Activated T-cell treated with anti-CD3 and anti-CD28 coated beads, Interleukin-2, amount 50 U/mL, for 4 hours (primary cell): ENCODE data around the gene TTC23L. TPM values are rescaled to one million over a fixed set of nuclear protein-coding genes. Genes with fewer than 3 reads are reported as not detected.

ENCODE experiments used
- ATAC-seq, 2 donors: fragments of 200-7000 bp; cut with Tn5 transposase; one replicate each; pipeline ENCODE4 v1.10.0; 2021
- DNase-seq: peaks from one replicate; pipeline ENCODE4 v3.0.0-alpha.2; 2020
- H3K27me3 Mint-ChIP-seq: one replicate; pipeline ENCODE4 v1.8.0; 2021; ENCODE audit warnings: low read depth, mixed read lengths
- H3K36me3 Mint-ChIP-seq: one replicate; pipeline ENCODE4 v1.8.0; 2022; ENCODE audit warnings: mixed read lengths; ENCODE audit not compliant: insufficient read depth
- H3K4me1 Mint-ChIP-seq: one replicate; pipeline ENCODE4 v1.8.0; 2021; ENCODE audit warnings: low read depth, mixed read lengths
- H3K4me3 Mint-ChIP-seq: one replicate; pipeline ENCODE4 v1.8.0; 2021; ENCODE audit warnings: mild to moderate bottlenecking, moderate library complexity, mixed read lengths
- H3K9me3 Mint-ChIP-seq: one replicate; pipeline ENCODE4 v1.8.0; 2021; ENCODE audit warnings: mixed read lengths
- total RNA-seq, 3 donors: library from RNA; stranded (reverse); gene quantifications; one replicate each; pipeline ENCODE4 v1.2.1, GENCODE V29; 2021

TTC23L gene
- total RNA-seq, 3 donors from 2014 or later, result 0.10 TPM; not detected in 2

DNA sequence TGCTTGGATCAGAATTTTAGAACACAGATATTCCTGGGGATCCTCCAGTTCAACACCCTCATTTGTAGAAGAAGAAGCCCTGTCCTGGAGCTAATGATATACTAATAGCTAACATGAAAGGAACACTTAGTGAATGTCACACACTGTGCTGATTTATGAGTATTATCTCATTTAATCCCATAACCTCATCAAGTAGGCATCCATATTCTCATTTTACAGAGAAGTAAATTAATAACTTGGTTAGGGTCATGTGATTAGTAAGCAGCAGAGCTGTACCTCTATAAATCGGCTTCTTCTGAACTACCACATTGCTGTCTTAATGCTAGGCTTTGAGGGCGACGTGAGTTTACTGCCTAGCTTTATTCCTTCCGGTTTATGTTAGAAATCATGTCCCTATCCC, 6.0 kb downstream of the TTC23L start:
- H3K4me1 Mint-ChIP-seq, result no peaks in the 10 kb centered on the region
- H3K36me3 Mint-ChIP-seq, result no peaks in the 10 kb centered on the region
- H3K27me3 Mint-ChIP-seq, result peaks cover 5% of the 10 kb centered on the region
- no peaks in the 10 kb centered on the region for H3K9me3 Mint-ChIP-seq
- ATAC-seq (no peak), DNase-seq (no peak)
- H3K4me3 Mint-ChIP-seq, result no peak overlapping the region

- H3K36me3 Mint-ChIP-seq, result no peaks in the 10 kb centered on the region
- DNase-seq, result no peak
- H3K4me3 Mint-ChIP-seq, result no peak overlapping the region
- peaks cover 5% of the 10 kb centered on the region for H3K27me3 Mint-ChIP-seq
- H3K4me1 Mint-ChIP-seq, result no peaks in the 10 kb centered on the region
- no peak for ATAC-seq
- no peaks in the 10 kb centered on the region for H3K9me3 Mint-ChIP-seq
Measured at GRCh38 chr5:34847056-34847455, 8.1 kb downstream of the TTC23L start.

- H3K4me3 Mint-ChIP-seq, result no peak overlapping the region
- H3K4me1 Mint-ChIP-seq, result no peaks in the 10 kb centered on the region
- H3K9me3 Mint-ChIP-seq, result no peaks in the 10 kb centered on the region
- peaks cover 5% of the 10 kb centered on the region for H3K27me3 Mint-ChIP-seq
- H3K36me3 Mint-ChIP-seq, result no peaks in the 10 kb centered on the region
- no peak for ATAC-seq
- no peak for DNase-seq
Measured at GRCh38 chr5:34847552-34847951, 8.6 kb downstream of the TTC23L start.

DNA sequence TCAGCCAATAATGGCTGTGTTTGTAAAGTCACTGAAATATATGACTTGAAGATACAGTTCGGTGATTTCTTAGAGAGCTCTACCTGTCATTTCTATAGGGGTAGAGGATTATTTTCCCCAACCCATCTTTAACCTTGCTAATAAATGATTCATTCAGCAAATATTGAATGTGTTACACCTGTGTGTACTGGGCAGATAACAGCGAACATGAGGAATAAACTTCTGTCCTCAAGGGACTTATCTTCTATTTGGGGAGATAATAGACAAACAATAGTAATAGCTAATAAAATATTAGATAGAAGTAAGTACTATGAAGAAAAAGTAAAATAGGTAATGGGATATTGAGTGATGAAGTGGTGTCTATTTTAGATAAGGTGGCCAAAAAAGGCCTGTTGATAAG, 9.3 kb downstream of the TTC23L start:
- Mint-ChIP-seq H3K9me3 (no peaks in the 10 kb centered on the region), H3K36me3 (no peaks in the 10 kb centered on the region), H3K4me1 (no peaks in the 10 kb centered on the region), H3K4me3 (no peak overlapping the region), H3K27me3 (peaks cover 5% of the 10 kb centered on the region)
- no peak for ATAC-seq
- no peak for DNase-seq

DNA sequence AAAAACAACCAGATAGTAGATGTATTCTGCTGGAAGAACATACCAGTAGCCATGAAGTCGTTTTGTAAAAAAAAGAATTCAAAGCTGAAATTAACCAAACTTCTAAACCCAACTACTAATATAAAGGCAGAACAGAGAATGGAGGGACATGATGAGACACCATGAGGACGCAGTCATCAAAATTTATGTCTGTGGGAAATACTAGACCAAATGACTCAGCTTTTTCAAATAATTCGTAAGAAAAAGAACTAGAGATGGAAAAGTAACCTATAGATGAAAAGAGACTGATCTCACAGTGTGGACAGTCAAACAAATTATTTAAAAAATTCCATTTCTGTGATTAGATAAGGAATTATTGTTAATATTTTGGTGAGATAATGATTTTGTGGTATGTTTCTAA, 10.3 kb downstream of the TTC23L start:
- Mint-ChIP-seq H3K27me3 (no peaks in the 10 kb centered on the region), H3K36me3 (no peaks in the 10 kb centered on the region), H3K4me3 (no peak overlapping the region), H3K9me3 (no peaks in the 10 kb centered on the region), H3K4me1 (no peaks in the 10 kb centered on the region)
- ATAC-seq, result no peak
- DNase-seq, result no peak

- H3K4me3 Mint-ChIP-seq, result no peak overlapping the region
Measured at GRCh38 chr5:34854459-34855174, 15.7 kb downstream of the TTC23L start.

GRCh38 chr5:34857161-34857560, 18.2 kb downstream of the TTC23L start:
- no peak for DNase-seq
- Mint-ChIP-seq H3K27me3 (no peaks in the 10 kb centered on the region), H3K4me3 (no peak overlapping the region), H3K36me3 (no peaks in the 10 kb centered on the region), H3K4me1 (no peaks in the 10 kb centered on the region), H3K9me3 (no peaks in the 10 kb centered on the region)
- no peak for ATAC-seq

More at GRCh38 chr5:34854459-34855174, 15.7 kb downstream of the TTC23L start:
- Mint-ChIP-seq H3K36me3 (no peaks in the 10 kb centered on the region), H3K9me3 (no peaks in the 10 kb centered on the region), H3K4me1 (no peaks in the 10 kb centered on the region), H3K27me3 (no peaks in the 10 kb centered on the region)
- ATAC-seq, result no peak
- DNase-seq, result no peak

DNA sequence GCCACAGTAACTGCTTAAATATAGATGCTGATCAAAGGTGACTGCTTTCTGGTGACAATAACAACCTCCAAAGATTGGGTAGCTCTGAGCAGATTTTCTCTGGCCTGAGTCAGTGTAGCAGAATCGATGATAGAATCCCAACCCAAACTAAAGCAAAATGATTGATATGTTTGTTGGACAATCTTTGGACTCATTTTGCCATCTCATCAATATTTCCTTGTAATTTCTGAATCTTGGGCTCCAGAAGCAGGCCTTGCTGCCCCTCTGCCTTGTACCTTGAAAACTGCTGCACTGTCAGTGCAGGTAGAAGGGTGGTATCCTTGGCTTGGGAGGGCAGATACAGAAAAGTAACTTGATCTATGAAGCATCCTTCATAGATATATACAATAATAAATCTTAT, 18.9 kb downstream of the TTC23L start:
- H3K9me3 Mint-ChIP-seq, result no peaks in the 10 kb centered on the region
- DNase-seq (no peak), ATAC-seq (no peak)
- H3K27me3 Mint-ChIP-seq, result no peaks in the 10 kb centered on the region
- no peak overlapping the region for H3K4me3 Mint-ChIP-seq
- H3K36me3 Mint-ChIP-seq, result no peaks in the 10 kb centered on the region
- no peaks in the 10 kb centered on the region for H3K4me1 Mint-ChIP-seq

DNA sequence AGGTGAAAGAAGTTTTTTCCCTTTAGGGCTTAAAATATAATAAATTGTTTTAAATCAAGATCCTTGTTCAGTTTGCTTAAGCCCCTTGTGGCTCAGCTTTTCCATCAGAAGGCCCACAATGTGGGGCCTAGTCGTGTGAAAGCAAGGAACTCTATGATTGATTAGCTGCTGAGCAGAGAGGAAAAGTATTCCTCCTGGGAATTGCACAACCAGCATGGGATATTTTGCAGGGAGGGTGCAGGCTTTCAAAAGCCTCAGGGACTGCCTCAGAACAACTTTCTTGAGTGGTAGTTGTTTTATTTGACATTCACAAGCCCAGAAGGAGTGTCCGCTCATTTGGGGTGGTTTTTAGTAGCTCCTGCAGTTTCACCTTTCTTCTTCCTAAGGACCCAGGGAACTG, 19.8 kb downstream of the TTC23L start:
- ATAC-seq, result no peak
- no peaks in the 10 kb centered on the region for H3K9me3 Mint-ChIP-seq

DNA sequence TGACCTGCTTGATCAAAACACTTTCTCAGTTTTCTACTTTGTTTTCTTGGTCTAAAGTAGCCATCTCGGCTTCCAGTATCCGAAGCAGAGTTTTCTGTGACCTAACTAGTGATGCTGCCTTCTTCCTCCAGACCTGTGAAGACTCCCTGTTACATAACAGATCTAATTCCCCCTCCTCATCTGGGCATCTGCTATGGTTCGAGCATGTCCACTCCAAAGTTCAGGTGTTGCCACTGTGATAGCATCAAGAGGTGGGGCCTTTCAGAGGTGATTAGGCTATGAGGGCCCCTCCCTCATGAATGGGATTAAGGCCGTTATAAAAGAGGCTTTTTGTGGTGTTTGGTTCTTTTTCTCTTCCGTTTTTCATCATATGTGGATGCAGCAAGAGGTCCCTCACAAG, 20.3 kb downstream of the TTC23L start:
- ATAC-seq (no peak), DNase-seq (no peak)
- Mint-ChIP-seq H3K4me3 (no peak overlapping the region), H3K9me3 (no peaks in the 10 kb centered on the region), H3K27me3 (no peaks in the 10 kb centered on the region), H3K4me1 (no peaks in the 10 kb centered on the region), H3K36me3 (no peaks in the 10 kb centered on the region)

More for the DNA sequence above, 19.8 kb downstream of the TTC23L start:
- H3K27me3 Mint-ChIP-seq, result no peaks in the 10 kb centered on the region
- H3K4me1 Mint-ChIP-seq, result no peaks in the 10 kb centered on the region
- no peaks in the 10 kb centered on the region for H3K36me3 Mint-ChIP-seq
- H3K4me3 Mint-ChIP-seq, result no peak overlapping the region
- DNase-seq, result no peak

- ATAC-seq (no peak), DNase-seq (no peak)
- Mint-ChIP-seq H3K4me3 (no peak overlapping the region), H3K9me3 (no peaks in the 10 kb centered on the region), H3K27me3 (no peaks in the 10 kb centered on the region), H3K4me1 (no peaks in the 10 kb centered on the region), H3K36me3 (no peaks in the 10 kb centered on the region)
Measured at GRCh38 chr5:34863946-34864345, 25.0 kb downstream of the TTC23L start.

DNA sequence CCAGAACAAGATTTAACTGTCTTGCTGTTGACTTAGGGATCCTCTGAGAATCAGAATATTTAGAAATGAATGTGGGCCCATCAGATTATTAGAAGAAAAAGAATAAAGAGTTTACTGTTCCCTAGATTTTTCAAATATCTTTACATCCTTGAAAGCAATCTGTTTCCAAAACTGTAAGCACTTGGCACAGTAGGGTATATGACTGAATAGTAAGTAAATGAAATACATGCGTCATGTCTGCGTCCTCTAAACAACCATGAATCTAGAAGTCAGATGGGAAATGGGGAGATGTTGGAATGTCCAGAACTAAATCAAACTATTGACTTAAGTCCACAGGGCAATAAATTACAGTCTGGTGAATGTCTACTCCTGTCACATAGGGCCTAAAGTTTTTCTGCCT, 26.1 kb downstream of the TTC23L start:
- no peaks in the 10 kb centered on the region for H3K36me3 Mint-ChIP-seq
- no peaks in the 10 kb centered on the region for H3K4me1 Mint-ChIP-seq
- ATAC-seq (no peak), DNase-seq (no peak)
- H3K9me3 Mint-ChIP-seq, result no peaks in the 10 kb centered on the region
- H3K27me3 Mint-ChIP-seq, result no peaks in the 10 kb centered on the region
- no peak overlapping the region for H3K4me3 Mint-ChIP-seq

DNA sequence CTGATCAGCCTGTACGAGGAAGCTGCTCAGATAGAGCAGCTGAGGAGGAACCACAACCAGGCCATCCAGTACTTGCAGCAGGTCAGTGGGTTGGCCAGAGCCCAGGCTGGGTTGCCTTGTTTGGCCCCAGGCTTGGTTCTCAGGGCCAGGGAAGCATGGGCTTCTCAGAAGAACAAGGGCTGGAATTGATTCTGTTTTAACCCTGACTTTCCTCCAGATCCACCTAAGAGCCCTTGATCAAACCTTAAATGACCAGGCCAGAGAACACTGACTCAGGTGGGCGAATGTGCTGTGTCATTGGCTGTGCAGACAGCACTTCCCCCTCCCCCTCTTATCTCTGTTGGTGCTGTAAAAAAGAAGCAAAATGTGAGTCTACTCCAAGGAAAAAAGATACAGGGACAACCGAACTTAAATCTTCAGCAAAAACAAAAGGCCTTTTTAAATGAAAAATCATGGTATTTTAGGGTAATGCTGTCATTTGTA, 28.1 kb downstream of the TTC23L start:
- DNase-seq, result no peak
- Mint-ChIP-seq H3K36me3 (no peaks in the 10 kb centered on the region), H3K9me3 (no peaks in the 10 kb centered on the region), H3K27me3 (no peaks in the 10 kb centered on the region), H3K4me3 (no peak overlapping the region), H3K4me1 (no peaks in the 10 kb centered on the region)
- ATAC-seq, result no peak

- no peak overlapping the region for H3K4me3 Mint-ChIP-seq
- no peaks in the 10 kb centered on the region for H3K27me3 Mint-ChIP-seq
- no peak for DNase-seq
- ATAC-seq, result no peak
- no peaks in the 10 kb centered on the region for H3K36me3 Mint-ChIP-seq
- H3K9me3 Mint-ChIP-seq, result no peaks in the 10 kb centered on the region
- no peaks in the 10 kb centered on the region for H3K4me1 Mint-ChIP-seq
Measured at GRCh38 chr5:34867660-34868059, 28.7 kb downstream of the TTC23L start.

DNA sequence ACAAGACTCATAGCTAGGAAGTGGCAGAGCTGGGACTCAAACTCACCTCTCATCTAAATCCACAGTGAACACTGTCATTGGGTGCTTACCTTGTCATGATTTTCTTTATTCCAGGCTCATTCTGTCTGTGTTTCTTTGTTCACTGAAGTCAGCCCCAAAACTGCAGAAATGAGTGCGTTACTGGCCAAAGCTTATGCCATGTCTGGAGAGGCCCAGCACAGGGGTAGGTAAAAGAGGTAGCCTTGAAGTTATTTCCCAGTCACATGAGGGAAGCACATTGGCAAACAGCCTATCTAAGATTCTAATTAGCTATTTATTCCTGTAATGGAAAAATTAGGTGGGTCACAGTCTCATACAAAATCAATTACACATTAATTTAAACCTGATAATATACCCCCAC, 29.8 kb downstream of the TTC23L start:
- H3K4me3 Mint-ChIP-seq, result no peak overlapping the region
- no peaks in the 10 kb centered on the region for H3K36me3 Mint-ChIP-seq
- H3K4me1 Mint-ChIP-seq, result no peaks in the 10 kb centered on the region
- DNase-seq (no peak), ATAC-seq (no peak)
- H3K27me3 Mint-ChIP-seq, result no peaks in the 10 kb centered on the region
- no peaks in the 10 kb centered on the region for H3K9me3 Mint-ChIP-seq
